Epithelial cell of proximal tubule (primary cell): ENCODE measurements around the gene ASCC3. TPM values are rescaled to one million over a fixed set of nuclear protein-coding genes. Genes with fewer than 3 reads are reported as not detected.

ENCODE experiments used
- DNase-seq: peaks from one replicate; pipeline ENCODE4 v3.0.0-alpha.2; 2011; ENCODE audit warnings: low read depth
- H3K4me3 ChIP-seq: 2 replicates; pipeline ENCODE4 v1.5.1; 2011; ENCODE audit warnings: low read depth, mild to moderate bottlenecking, low read length
- CTCF ChIP-seq: conservative IDR thresholded peaks from 2 replicates; pipeline ENCODE4 v1.5.1; 2012; ENCODE audit warnings: low read depth, mild to moderate bottlenecking, low read length
- total RNA-seq: library from RNA; depleted of rRNA; stranded (reverse); fragments of >200 nt; gene quantifications from 2 replicates; pipeline ENCODE4 v1.2.3, GENCODE V29; 2015

The ASCC3 gene
- total RNA-seq, 1 donor from 2014 or later: 28.6 TPM

GRCh38 chr6:100493206-100493888 is 387.8 kb downstream of the ASCC3 start:
- H3K4me3 ChIP-seq: no peak overlapping the region
- no peak for TF ChIP-seq CTCF
- DNase-seq: peak; percentile 12

GRCh38 chr6:100491952-100492670 is 389.0 kb downstream of the ASCC3 start:
- TF ChIP-seq CTCF: no peak
- DNase-seq: no peak
- H3K4me3 ChIP-seq: no peak overlapping the region

- TF ChIP-seq CTCF: no peak
- no peak overlapping the region for H3K4me3 ChIP-seq
- DNase-seq: no peak
These were observed 391.1 kb downstream of the ASCC3 start for GRCh38 chr6:100490065-100490464.

- no peak for TF ChIP-seq CTCF
- no peak for DNase-seq
- H3K4me3 ChIP-seq: no peak overlapping the region
These were observed 392.9 kb downstream of the ASCC3 start for GRCh38 chr6:100488244-100488643.

- DNase-seq: no peak
- no peak overlapping the region for H3K4me3 ChIP-seq
- TF ChIP-seq CTCF: no peak
These were observed 393.5 kb downstream of the ASCC3 start for GRCh38 chr6:100487638-100488037.

- no peak for TF ChIP-seq CTCF
- no peak overlapping the region for H3K4me3 ChIP-seq
- no peak for DNase-seq
These were observed 395.9 kb downstream of the ASCC3 start for GRCh38 chr6:100485268-100485667.

GRCh38 chr6:100484474-100484873 is 396.7 kb downstream of the ASCC3 start:
- DNase-seq: no peak
- no peak overlapping the region for H3K4me3 ChIP-seq
- no peak for TF ChIP-seq CTCF
